GM19452 (cell line): ENCODE measurements around the gene ARRDC3.
"Not testable (repeated sequence)": the region's sequence is repeated elsewhere in the genome, so short reads cannot be mapped to it uniquely, and the experiment has no call there.

Experiments used
- ATAC-seq: cut with Tn5 transposase; IDR thresholded peaks from one replicate; pipeline ENCODE4 v1.9.1; 2021; ENCODE audit not compliant: unreplicated experiment

The ARRDC3 gene

DNA sequence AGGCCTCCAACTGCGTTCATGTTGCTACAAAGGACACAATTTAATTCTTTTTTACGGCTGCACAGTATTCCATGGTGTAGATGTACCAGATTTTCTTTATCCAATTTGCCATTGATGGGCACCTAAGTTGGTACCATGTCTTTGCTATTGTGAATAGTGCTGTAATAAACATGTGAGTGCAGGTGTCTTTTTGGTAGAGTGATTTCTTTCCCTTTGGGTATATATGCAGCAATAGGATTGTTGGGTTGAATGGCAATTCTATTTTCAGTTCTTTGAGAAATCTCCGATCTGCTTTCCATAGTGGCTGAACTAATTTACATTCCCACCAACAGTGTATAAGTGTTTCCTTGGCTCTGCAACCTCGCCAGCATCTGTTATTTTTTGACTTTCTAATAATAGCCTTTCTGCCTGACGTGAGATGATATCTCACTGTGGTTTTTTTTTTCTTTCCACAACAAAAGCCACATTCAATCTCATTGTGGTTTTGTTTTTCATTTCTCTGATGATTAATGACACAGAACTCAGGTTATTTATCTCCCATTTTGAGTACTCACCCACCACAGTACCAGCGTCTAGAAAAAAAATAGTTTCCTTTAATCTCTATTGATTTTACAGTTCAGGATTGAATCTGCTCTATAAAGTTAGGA, 21.9 kb downstream of the ARRDC3 start:
- ATAC-seq, result peak; percentile 73

DNA sequence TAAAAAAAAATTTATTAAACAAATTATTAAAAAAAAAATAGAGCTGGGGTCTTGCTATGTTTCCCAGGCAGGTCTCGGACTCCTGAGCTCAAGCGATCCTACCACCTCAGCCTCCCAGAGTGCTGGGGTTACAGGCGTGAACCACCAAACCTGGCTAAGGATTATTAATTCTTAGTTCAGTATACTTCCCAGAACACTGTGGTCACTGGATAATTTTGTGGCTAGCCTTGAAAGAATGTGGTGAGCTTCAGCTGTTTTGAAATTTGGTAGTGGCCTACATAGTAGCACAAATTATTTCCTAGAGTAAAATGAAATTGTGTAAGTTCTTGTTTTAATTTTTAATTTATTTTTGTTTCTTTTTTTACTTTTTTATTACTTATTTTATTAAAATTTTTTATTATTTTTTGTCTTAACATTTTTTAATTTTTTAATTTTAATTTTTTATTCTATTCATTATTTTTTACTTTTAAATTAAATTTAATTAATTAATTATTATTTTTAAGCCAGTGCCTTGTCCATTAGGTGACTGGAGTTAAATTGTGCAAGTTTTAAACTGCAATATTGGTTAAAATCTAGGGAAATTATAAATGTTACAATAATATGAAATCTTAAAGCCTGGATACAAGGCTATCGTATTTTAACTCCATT, 23.0 kb downstream of the ARRDC3 start:
- ATAC-seq, result no peak

DNA sequence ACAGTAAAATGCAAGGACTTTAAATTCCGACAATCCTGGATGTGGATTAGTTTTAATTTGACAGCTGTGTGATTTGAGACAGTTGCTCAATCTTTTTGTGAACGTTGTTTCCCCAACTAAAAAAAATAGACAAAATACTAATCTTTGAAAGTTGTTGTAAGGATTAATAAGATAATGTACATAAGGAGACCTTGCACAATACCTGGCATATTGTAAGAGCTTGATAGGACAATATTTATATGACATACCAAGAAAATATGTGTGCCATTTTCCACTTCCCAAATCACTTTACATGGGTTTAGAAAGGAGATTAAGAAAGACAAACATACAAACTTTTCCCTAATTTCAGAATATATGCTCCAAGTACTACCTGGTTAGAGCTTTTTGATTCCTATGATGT, 25.3 kb downstream of the ARRDC3 start:
- ATAC-seq, result no peak

GRCh38 chr5:91357012-91357634, 26.0 kb downstream of the ARRDC3 start:
- ATAC-seq, result no peak

- not testable (repeated sequence) for ATAC-seq
These were observed 28.2 kb downstream of the ARRDC3 start for GRCh38 chr5:91354867-91355266.

GRCh38 chr5:91352831-91353695, 30.1 kb downstream of the ARRDC3 start:
- ATAC-seq, result no peak

- ATAC-seq, result no peak
These were observed 37.7 kb downstream of the ARRDC3 start for GRCh38 chr5:91345461-91345860.

- ATAC-seq, result not testable (repeated sequence)
These were observed 38.4 kb downstream of the ARRDC3 start for GRCh38 chr5:91344661-91345200.

DNA sequence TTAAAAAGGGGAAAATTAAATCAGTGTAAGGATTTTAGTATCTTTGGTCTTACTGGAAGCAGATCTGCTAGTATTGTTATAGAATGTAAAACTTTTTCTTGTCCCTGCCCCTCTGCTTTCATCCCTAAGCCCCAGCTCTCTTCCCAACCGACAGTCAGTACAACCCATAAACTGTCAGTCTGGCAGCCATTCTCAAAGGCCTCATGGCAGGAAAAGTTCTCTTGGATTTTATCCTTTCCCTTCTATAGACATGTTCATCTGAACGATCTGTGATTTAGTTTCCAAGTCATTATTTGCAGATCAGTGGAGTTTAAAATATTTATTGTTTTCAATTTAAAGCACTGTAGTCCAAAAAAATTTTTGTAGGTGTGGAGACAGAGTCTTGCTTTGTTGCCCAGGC, 39.2 kb downstream of the ARRDC3 start:
- ATAC-seq, result no peak

GRCh38 chr5:91342931-91343330, 40.2 kb downstream of the ARRDC3 start:
- ATAC-seq, result not testable (repeated sequence)

DNA sequence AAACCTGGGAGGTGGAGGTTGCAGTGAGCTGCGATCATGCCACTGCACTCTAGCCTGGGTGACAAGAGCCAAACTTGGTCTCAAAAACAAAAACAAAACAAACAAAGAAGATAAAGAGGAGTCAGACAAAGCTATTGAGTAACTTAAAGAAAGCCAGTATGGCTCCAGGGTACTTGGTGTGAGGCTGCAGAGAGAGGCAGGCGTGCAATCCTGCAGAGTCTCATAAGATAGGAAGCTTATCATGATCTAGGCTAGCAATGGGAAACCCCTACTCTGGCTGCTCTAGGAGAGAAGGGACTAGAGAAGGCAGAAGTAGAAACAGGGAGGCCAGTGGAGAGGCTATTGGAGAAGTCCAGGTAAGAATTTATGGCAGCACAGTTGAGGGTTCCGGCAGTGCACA, 42.0 kb downstream of the ARRDC3 start:
- ATAC-seq, result no peak

DNA sequence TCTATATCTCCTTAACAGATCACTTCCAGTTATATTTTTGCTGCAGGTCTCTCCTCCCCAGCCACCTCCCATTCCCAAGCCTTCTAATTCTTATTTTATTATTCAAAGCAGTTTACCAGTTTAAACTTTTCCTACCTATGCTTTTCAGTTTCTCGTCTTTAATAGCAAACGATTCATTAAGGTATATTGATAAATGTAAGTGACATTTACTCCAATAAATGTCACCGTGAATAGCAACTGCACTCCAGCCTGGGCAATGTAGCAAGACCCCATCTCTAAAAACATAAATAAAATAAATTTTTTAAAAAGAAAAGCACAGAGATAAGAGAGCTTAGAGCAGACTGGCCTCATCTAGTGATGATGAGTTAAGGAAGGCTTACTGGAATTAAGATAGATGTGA, 42.6 kb downstream of the ARRDC3 start:
- ATAC-seq, result no peak

DNA sequence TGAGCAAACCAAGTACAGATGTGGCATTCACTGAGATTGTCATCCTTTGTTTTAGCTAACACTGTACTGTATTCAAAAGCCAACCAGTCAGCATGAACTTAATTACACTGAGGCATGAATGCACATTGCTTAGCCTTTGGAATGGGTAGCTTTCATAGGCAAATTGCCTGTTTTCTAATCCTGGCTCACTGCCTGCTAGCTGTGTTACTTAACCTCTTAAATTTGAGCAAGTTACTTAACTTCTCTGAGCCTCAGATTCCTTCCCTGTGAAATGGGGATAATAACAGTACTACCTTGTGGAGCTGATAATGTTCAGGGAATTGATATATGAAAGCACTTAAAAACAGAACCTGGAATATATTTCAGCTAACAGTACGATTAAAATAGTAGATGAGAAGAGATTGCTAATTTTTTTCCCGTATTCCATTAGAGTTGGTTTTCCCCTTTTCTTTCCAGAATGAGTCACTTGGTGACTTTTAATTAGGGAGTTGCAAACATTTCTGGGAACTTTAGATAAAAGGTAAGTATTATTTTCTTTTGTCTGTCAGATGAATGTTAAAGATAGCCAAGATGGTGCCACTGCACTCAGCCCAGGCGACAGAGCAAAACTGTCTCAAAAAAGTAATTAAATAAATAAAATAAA, 43.9 kb downstream of the ARRDC3 start:
- no peak for ATAC-seq

GRCh38 chr5:91332267-91333045, 50.7 kb downstream of the ARRDC3 start:
- ATAC-seq, result peak; percentile 81

- ATAC-seq, result no peak
These were observed 51.4 kb downstream of the ARRDC3 start for GRCh38 chr5:91331705-91332104.

DNA sequence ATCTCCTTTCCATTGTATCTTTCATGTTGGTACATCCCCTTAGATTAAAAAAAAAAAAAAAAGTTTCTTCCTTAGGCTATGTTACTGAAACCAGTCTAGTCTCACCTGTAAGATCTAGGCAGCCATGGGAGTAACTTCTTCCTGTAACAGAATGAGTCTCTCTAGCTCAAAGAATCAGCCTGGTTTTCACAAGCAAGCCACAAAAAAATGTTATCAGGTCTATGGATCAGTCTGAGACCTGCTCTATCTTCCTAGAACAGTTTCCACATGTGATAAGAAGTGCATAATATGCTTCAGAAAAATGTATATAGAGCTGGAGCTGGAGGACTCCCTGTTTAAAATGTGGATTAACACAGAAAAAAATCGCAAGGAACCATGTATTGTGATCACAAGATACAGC, 53.8 kb downstream of the ARRDC3 start:
- no peak for ATAC-seq

GRCh38 chr5:91328743-91329142, 54.4 kb downstream of the ARRDC3 start:
- ATAC-seq, result no peak

- not testable (repeated sequence) for ATAC-seq
These were observed 60.1 kb downstream of the ARRDC3 start for GRCh38 chr5:91322981-91323380.

DNA sequence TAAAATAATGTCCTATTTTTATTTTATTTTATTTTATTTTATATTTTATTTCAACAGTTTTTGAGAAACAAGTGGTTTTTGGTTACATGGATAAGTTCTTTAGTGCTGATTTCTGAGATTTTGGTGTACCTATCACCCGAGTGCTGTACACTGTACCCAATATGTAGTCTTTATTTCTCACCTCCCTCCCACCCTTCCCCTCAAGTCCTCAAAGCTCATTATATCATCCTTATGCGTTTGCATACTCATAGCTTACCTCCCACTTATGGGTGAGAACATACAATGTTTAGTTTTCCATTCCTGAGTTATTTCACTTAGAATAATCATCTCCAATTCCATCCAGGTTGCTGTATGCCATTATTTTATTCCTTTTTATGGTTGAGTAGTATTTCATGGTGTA, 63.5 kb downstream of the ARRDC3 start:
- ATAC-seq, result no peak

DNA sequence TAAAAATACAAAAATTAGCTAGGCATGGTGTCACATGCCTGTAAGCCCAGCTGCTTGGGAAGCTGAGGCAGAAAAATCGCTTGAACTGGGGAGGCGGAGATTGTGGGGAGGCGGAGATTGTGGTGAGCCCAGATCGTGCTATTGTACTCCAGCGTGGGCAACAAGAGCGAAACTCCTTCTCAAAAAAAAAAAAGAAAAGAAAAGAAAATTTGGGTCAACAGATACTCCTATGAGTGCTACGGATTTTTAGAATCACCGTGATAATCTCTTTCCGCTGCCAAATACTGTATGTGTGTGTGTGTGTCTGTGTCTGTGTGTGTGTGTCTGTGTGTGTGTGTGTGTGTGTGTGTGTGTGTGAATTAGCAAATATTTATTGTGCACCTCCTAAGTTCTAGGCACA, 64.4 kb downstream of the ARRDC3 start:
- no peak for ATAC-seq
